ENCODE data around the gene S1PR1. TPM values are rescaled to one million over a fixed set of nuclear protein-coding genes. Genes with fewer than 3 reads are reported as not detected.
A peak's percentile ranks its signal among the peaks of the same experiment; 100 is the strongest.
"Not testable (repeated sequence)": the region's sequence is repeated elsewhere in the genome, so short reads cannot be mapped to it uniquely, and the experiment has no call there.

S1PR1 gene
- 0.52 and 0.86 TPM in 2 replicates for total RNA-seq (2022)
- percentile 17 among the genes with signal in this experiment for Bru-seq, nascent RNA
- percentile 24 among the genes with signal in this experiment for BruChase-seq, experiment 1, labeled RNA remaining after a 6-hour chase
- percentile 38 among the genes with signal in this experiment for BruChase-seq, experiment 2, labeled RNA remaining after a 2-hour chase
- long read RNA-seq = 0 reads

DNA sequence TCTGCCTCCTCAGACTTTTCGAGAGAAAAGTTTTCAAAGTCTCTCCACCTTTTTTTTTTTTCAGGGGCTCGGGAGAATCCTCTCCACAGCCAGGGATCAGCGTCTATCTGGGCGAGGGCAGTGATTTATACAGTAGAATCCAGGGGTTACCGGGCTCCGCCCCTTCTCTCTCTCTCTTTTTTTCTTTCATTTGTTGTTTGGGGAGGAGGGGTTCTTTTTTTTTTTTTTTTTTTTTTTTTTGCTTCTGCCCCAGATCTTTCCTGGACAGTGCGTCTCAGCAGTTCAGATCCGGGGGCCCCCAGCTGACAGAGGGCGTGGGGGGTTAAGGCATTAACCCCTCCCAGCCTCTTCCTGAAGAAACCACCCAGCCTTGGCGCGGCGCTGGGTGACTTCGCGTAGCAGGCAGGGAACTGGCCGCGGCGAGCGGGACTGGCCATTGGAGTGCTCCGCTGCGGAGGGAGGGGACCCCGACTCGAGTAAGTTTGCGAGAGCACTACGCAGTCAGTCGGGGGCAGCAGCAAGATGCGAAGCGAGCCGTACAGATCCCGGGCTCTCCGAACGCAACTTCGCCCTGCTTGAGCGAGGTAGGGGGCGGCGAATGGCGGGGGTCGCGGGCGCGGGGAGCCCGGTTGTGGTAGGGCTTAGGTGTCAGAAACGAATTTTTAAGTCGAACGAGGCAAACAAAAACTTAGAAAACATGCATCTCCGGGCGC lies at the start of gene S1PR1:
Gene S1PR1, plus strand, starts transcription at position 504 of the 713 bp plus-strand sequence. CDS start 1,966 bp downstream, outside the sequence.
- TF ChIP-seq, protein P1, sequence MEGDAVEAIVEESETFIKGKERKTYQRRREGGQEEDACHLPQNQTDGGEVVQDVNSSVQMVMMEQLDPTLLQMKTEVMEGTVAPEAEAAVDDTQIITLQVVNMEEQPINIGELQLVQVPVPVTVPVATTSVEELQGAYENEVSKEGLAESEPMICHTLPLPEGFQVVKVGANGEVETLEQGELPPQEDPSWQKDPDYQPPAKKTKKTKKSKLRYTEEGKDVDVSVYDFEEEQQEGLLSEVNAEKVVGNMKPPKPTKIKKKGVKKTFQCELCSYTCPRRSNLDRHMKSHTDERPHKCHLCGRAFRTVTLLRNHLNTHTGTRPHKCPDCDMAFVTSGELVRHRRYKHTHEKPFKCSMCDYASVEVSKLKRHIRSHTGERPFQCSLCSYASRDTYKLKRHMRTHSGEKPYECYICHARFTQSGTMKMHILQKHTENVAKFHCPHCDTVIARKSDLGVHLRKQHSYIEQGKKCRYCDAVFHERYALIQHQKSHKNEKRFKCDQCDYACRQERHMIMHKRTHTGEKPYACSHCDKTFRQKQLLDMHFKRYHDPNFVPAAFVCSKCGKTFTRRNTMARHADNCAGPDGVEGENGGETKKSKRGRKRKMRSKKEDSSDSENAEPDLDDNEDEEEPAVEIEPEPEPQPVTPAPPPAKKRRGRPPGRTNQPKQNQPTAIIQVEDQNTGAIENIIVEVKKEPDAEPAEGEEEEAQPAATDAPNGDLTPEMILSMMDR (IDR thresholded peaks at IDR 0.05; ENCODE audit: unreplicated experiment) = no peak
- peaks cover 32% of the 10 kb centered on the region for H3K4me1 Mint-ChIP-seq (ENCODE audit: insufficient read depth, unreplicated experiment)
- no peaks in the 10 kb centered on the region for H3K27me3 Mint-ChIP-seq (ENCODE audit: insufficient read depth, unreplicated experiment)
- ChIA-PET CTCF (interaction anchor here (0.6 to 3.9 kb wide), 13 partner anchors 9 to 330 kb away, joined by 3 to 57 read pairs (median 3); no protein-coding TSS in a partner anchor), POLR2A (interaction anchor here (1.0 to 4.8 kb wide), 7 partner anchors 52 to 342 kb away, joined by 3 to 34 read pairs (median 6); partner anchors contain the start of genes DPH5 and EXTL2)
- peak within 1 kb of the TSS; percentile 71 for H3K4me3 Mint-ChIP-seq (ENCODE audit: unreplicated experiment)
- BruUV-seq (replicated peaks) = no TSS peak
- intact Hi-C loops (cut with micrococcal nuclease) = loop anchor here (1.0 to 5.0 kb wide), 4 partner anchors 89 to 249 kb away; no protein-coding TSS in a partner anchor
- H3K36me3 Mint-ChIP-seq (ENCODE audit: insufficient read depth, unreplicated experiment) = no peaks in the 10 kb centered on the region
- no peaks in the 10 kb centered on the region for H3K9me3 Mint-ChIP-seq (ENCODE audit: unreplicated experiment)
- peak within 1 kb of the TSS; percentile 33 for H3K27ac Mint-ChIP-seq (ENCODE audit: low read depth, unreplicated experiment)
- DNase-seq (ENCODE audit: unreplicated experiment) = peak; percentile 52

DNA sequence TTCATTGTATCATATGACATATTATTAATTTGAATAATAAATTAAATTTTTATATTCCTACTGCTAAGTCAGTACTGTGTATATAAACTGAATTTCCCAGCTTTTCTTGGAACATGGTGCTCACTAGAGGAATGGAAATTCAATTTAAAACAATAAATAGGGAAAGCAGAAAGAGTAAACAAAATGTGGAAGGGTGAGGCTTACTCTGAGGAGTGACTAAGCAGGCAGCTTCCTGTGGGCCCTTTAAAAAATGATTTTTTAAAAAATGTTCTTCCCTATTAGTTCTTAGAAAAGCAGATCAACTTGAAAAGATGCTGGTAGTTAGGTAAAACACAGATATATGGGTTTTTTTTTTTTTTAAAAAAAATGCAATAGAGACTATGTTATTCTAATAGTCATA lies 49.5 kb upstream of the S1PR1 start:
- Mint-ChIP-seq H3K4me3 (ENCODE audit: unreplicated experiment) (no peak overlapping the region), H3K27me3 (ENCODE audit: insufficient read depth, unreplicated experiment) (no peaks in the 10 kb centered on the region), H3K4me1 (ENCODE audit: insufficient read depth, unreplicated experiment) (no peaks in the 10 kb centered on the region), H3K9me3 (ENCODE audit: unreplicated experiment) (no peaks in the 10 kb centered on the region), H3K27ac (ENCODE audit: low read depth, unreplicated experiment) (no peak overlapping the region), H3K36me3 (ENCODE audit: insufficient read depth, unreplicated experiment) (no peaks in the 10 kb centered on the region)
- POLR2A ChIA-PET = no interaction called here
- BruUV-seq (replicated peaks) = no TSS peak
- intact Hi-C loops (cut with micrococcal nuclease) = no loop called here
- DNase-seq (ENCODE audit: unreplicated experiment) = no peak
- TF ChIP-seq, protein P1 (IDR thresholded peaks at IDR 0.05; ENCODE audit: unreplicated experiment) = no peak
- CTCF ChIA-PET = interaction anchor here (0.5 to 1.0 kb wide), 3 partner anchors 50 to 172 kb away, joined by 3 to 4 read pairs (median 3); partner anchors contain the start of gene S1PR1

DNA sequence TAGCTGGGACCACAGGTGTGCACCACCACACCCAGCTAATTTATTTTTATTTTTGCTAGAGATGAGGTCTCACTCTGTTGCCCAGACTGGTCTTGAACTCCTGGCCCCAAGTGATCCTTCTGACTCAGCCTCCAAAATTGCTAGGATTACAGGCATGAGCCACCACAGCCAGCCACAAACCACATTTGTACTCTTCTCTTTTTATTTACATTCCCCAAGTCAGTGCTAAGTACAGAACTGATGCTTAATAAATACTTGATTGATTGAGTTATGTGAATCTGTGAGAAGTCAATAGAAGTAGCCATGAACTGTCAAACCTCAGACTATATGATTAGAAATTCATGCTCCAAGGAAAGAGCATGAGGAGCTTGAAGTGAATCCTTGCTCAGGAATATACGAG lies 48.5 kb upstream of the S1PR1 start:
- no peaks in the 10 kb centered on the region for H3K9me3 Mint-ChIP-seq (ENCODE audit: unreplicated experiment)
- no peak overlapping the region for H3K4me3 Mint-ChIP-seq (ENCODE audit: unreplicated experiment)
- ChIA-PET CTCF (no interaction called here), POLR2A (interaction anchor here (0.6 kb wide), 1 partner anchor 1231 kb away, joined by 3 read pairs; no protein-coding TSS in a partner anchor)
- TF ChIP-seq, protein P1 (IDR thresholded peaks at IDR 0.05; ENCODE audit: unreplicated experiment) = no peak
- H3K27ac Mint-ChIP-seq (ENCODE audit: low read depth, unreplicated experiment) = no peak overlapping the region
- H3K4me1 Mint-ChIP-seq (ENCODE audit: insufficient read depth, unreplicated experiment) = no peaks in the 10 kb centered on the region
- H3K36me3 Mint-ChIP-seq (ENCODE audit: insufficient read depth, unreplicated experiment) = no peaks in the 10 kb centered on the region
- intact Hi-C loops (cut with micrococcal nuclease) = no loop called here
- DNase-seq (ENCODE audit: unreplicated experiment) = no peak
- no TSS peak for BruUV-seq (replicated peaks)
- no peaks in the 10 kb centered on the region for H3K27me3 Mint-ChIP-seq (ENCODE audit: insufficient read depth, unreplicated experiment)

DNA sequence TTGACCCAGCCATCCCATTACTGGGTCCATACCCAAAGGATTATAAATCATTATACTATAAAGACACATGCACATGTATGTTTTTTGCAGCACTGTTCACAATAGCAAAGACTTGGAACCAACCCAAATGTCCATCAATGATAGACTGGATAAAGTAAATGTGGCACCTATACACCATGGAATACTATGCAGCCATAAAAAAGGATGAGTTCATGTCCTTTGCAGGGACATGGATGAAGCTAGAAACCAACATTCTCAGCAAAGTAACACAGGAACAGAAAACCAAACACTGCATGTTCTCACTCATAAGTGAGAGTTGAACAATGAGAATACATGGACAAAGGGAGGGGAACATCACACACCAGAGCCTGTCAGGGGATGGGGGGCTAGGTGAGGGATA lies 47.9 kb upstream of the S1PR1 start:
- BruUV-seq (replicated peaks); intact Hi-C loops (cut with micrococcal nuclease); H3K27ac Mint-ChIP-seq (ENCODE audit: low read depth, unreplicated experiment); DNase-seq (ENCODE audit: unreplicated experiment); H3K4me1 Mint-ChIP-seq (ENCODE audit: insufficient read depth, unreplicated experiment); H3K4me3 Mint-ChIP-seq (ENCODE audit: unreplicated experiment); H3K9me3 Mint-ChIP-seq (ENCODE audit: unreplicated experiment); H3K27me3 Mint-ChIP-seq (ENCODE audit: insufficient read depth, unreplicated experiment); H3K36me3 Mint-ChIP-seq (ENCODE audit: insufficient read depth, unreplicated experiment); POLR2A ChIA-PET: not testable (repeated sequence)
- CTCF ChIA-PET = interaction anchor here (2.1 kb wide), 1 partner anchor 99 kb away, joined by 8 read pairs; no protein-coding TSS in a partner anchor

Data from MCF 10A (cell line).